ENCODE measurements around the gene LDHB.
"Not testable (repeated sequence)": the region's sequence is repeated elsewhere in the genome, so short reads cannot be mapped to it uniquely, and the experiment has no call there.

LDHB gene

GRCh38 chr12:21677622-21678277 lies 20.1 kb upstream of the LDHB start:
- no peaks in the 10 kb centered on the region for H3K4me1 ChIP-seq (ENCODE audit: control insufficient read depth, low read depth, low read length)
- H3K9me3 ChIP-seq (ENCODE audit: control insufficient read depth, low read depth, low read length), result no peaks in the 10 kb centered on the region
- no peak overlapping the region for H3K9ac ChIP-seq (ENCODE audit: low read length)
- no peaks in the 10 kb centered on the region for H3K36me3 ChIP-seq (ENCODE audit: control insufficient read depth, low read depth, low read length)
- no peaks in the 10 kb centered on the region for H3K27me3 ChIP-seq (ENCODE audit: control insufficient read depth, insufficient read depth, low read length)
- H3K4me3 ChIP-seq (ENCODE audit: low read length), result no peak overlapping the region
- no peak overlapping the region for H3K27ac ChIP-seq (ENCODE audit: low read length)

- H3K27ac ChIP-seq (ENCODE audit: low read length), result no peak overlapping the region
- no peaks in the 10 kb centered on the region for H3K36me3 ChIP-seq (ENCODE audit: control insufficient read depth, low read depth, low read length)
- H3K9ac ChIP-seq (ENCODE audit: low read length), result no peak overlapping the region
- no peaks in the 10 kb centered on the region for H3K9me3 ChIP-seq (ENCODE audit: control insufficient read depth, low read depth, low read length)
- H3K27me3 ChIP-seq (ENCODE audit: control insufficient read depth, insufficient read depth, low read length), result no peaks in the 10 kb centered on the region
- H3K4me3 ChIP-seq (ENCODE audit: low read length), result no peak overlapping the region
- no peaks in the 10 kb centered on the region for H3K4me1 ChIP-seq (ENCODE audit: control insufficient read depth, low read depth, low read length)
Measured at GRCh38 chr12:21677204-21677603, 19.6 kb upstream of the LDHB start.

- Histone ChIP-seq H3K9ac (ENCODE audit: low read length) (no peak overlapping the region), H3K9me3 (ENCODE audit: control insufficient read depth, low read depth, low read length) (no peaks in the 10 kb centered on the region), H3K36me3 (ENCODE audit: control insufficient read depth, low read depth, low read length) (no peaks in the 10 kb centered on the region), H3K4me1 (ENCODE audit: control insufficient read depth, low read depth, low read length) (no peaks in the 10 kb centered on the region), H3K27me3 (ENCODE audit: control insufficient read depth, insufficient read depth, low read length) (no peaks in the 10 kb centered on the region), H3K27ac (ENCODE audit: low read length) (no peak overlapping the region), H3K4me3 (ENCODE audit: low read length) (no peak overlapping the region)
Measured at GRCh38 chr12:21676776-21677175, 19.1 kb upstream of the LDHB start.

- H3K4me1 ChIP-seq (ENCODE audit: control insufficient read depth, low read depth, low read length), result no peaks in the 10 kb centered on the region
- no peaks in the 10 kb centered on the region for H3K9me3 ChIP-seq (ENCODE audit: control insufficient read depth, low read depth, low read length)
- H3K27me3 ChIP-seq (ENCODE audit: control insufficient read depth, insufficient read depth, low read length), result no peaks in the 10 kb centered on the region
- H3K9ac ChIP-seq (ENCODE audit: low read length), result no peak overlapping the region
- no peaks in the 10 kb centered on the region for H3K36me3 ChIP-seq (ENCODE audit: control insufficient read depth, low read depth, low read length)
- H3K4me3 ChIP-seq (ENCODE audit: low read length), result no peak overlapping the region
- H3K27ac ChIP-seq (ENCODE audit: low read length), result no peak overlapping the region
Measured at GRCh38 chr12:21675641-21676040, 18.0 kb upstream of the LDHB start.

GRCh38 chr12:21675096-21675495 lies 17.5 kb upstream of the LDHB start:
- Histone ChIP-seq H3K4me1 (ENCODE audit: control insufficient read depth, low read depth, low read length) (no peaks in the 10 kb centered on the region), H3K27ac (ENCODE audit: low read length) (no peak overlapping the region), H3K9ac (ENCODE audit: low read length) (no peak overlapping the region), H3K36me3 (ENCODE audit: control insufficient read depth, low read depth, low read length) (no peaks in the 10 kb centered on the region), H3K4me3 (ENCODE audit: low read length) (no peak overlapping the region), H3K27me3 (ENCODE audit: control insufficient read depth, insufficient read depth, low read length) (no peaks in the 10 kb centered on the region), H3K9me3 (ENCODE audit: control insufficient read depth, low read depth, low read length) (no peaks in the 10 kb centered on the region)

GRCh38 chr12:21673830-21674552 lies 16.3 kb upstream of the LDHB start:
- not testable (repeated sequence) for H3K4me1 ChIP-seq (ENCODE audit: control insufficient read depth, low read depth, low read length); H3K36me3 ChIP-seq (ENCODE audit: control insufficient read depth, low read depth, low read length); H3K9ac ChIP-seq (ENCODE audit: low read length); H3K9me3 ChIP-seq (ENCODE audit: control insufficient read depth, low read depth, low read length); H3K4me3 ChIP-seq (ENCODE audit: low read length); H3K27ac ChIP-seq (ENCODE audit: low read length); H3K27me3 ChIP-seq (ENCODE audit: control insufficient read depth, insufficient read depth, low read length)

- Histone ChIP-seq H3K36me3 (ENCODE audit: control insufficient read depth, low read depth, low read length) (no peaks in the 10 kb centered on the region), H3K27ac (ENCODE audit: low read length) (no peak overlapping the region), H3K9ac (ENCODE audit: low read length) (no peak overlapping the region), H3K9me3 (ENCODE audit: control insufficient read depth, low read depth, low read length) (no peaks in the 10 kb centered on the region), H3K4me1 (ENCODE audit: control insufficient read depth, low read depth, low read length) (no peaks in the 10 kb centered on the region), H3K4me3 (ENCODE audit: low read length) (no peak overlapping the region), H3K27me3 (ENCODE audit: control insufficient read depth, insufficient read depth, low read length) (no peaks in the 10 kb centered on the region)
Measured at GRCh38 chr12:21672146-21672545, 14.5 kb upstream of the LDHB start.

GRCh38 chr12:21666722-21667121 lies 9.1 kb upstream of the LDHB start:
- H3K27ac ChIP-seq (ENCODE audit: low read length), result no peak overlapping the region
- no peaks in the 10 kb centered on the region for H3K27me3 ChIP-seq (ENCODE audit: control insufficient read depth, insufficient read depth, low read length)
- H3K9me3 ChIP-seq (ENCODE audit: control insufficient read depth, low read depth, low read length), result no peaks in the 10 kb centered on the region
- no peaks in the 10 kb centered on the region for H3K4me1 ChIP-seq (ENCODE audit: control insufficient read depth, low read depth, low read length)
- H3K36me3 ChIP-seq (ENCODE audit: control insufficient read depth, low read depth, low read length), result no peaks in the 10 kb centered on the region
- no peak overlapping the region for H3K9ac ChIP-seq (ENCODE audit: low read length)
- H3K4me3 ChIP-seq (ENCODE audit: low read length), result no peak overlapping the region

GRCh38 chr12:21665816-21666215 lies 8.2 kb upstream of the LDHB start:
- no peak overlapping the region for H3K4me3 ChIP-seq (ENCODE audit: low read length)
- no peak overlapping the region for H3K9ac ChIP-seq (ENCODE audit: low read length)
- H3K4me1 ChIP-seq (ENCODE audit: control insufficient read depth, low read depth, low read length), result no peaks in the 10 kb centered on the region
- H3K27ac ChIP-seq (ENCODE audit: low read length), result no peak overlapping the region
- H3K36me3 ChIP-seq (ENCODE audit: control insufficient read depth, low read depth, low read length), result no peaks in the 10 kb centered on the region
- no peaks in the 10 kb centered on the region for H3K27me3 ChIP-seq (ENCODE audit: control insufficient read depth, insufficient read depth, low read length)
- H3K9me3 ChIP-seq (ENCODE audit: control insufficient read depth, low read depth, low read length), result no peaks in the 10 kb centered on the region

- Histone ChIP-seq H3K9me3 (ENCODE audit: control insufficient read depth, low read depth, low read length) (no peaks in the 10 kb centered on the region), H3K27me3 (ENCODE audit: control insufficient read depth, insufficient read depth, low read length) (no peaks in the 10 kb centered on the region), H3K4me1 (ENCODE audit: control insufficient read depth, low read depth, low read length) (no peaks in the 10 kb centered on the region), H3K4me3 (ENCODE audit: low read length) (no peak overlapping the region), H3K27ac (ENCODE audit: low read length) (no peak overlapping the region), H3K36me3 (ENCODE audit: control insufficient read depth, low read depth, low read length) (no peaks in the 10 kb centered on the region), H3K9ac (ENCODE audit: low read length) (no peak overlapping the region)
Measured at GRCh38 chr12:21662122-21662792, 4.6 kb upstream of the LDHB start.

GRCh38 chr12:21661396-21662093 lies 3.9 kb upstream of the LDHB start:
- H3K9ac ChIP-seq (ENCODE audit: low read length); H3K4me1 ChIP-seq (ENCODE audit: control insufficient read depth, low read depth, low read length); H3K4me3 ChIP-seq (ENCODE audit: low read length); H3K27ac ChIP-seq (ENCODE audit: low read length); H3K9me3 ChIP-seq (ENCODE audit: control insufficient read depth, low read depth, low read length); H3K27me3 ChIP-seq (ENCODE audit: control insufficient read depth, insufficient read depth, low read length); H3K36me3 ChIP-seq (ENCODE audit: control insufficient read depth, low read depth, low read length): not testable (repeated sequence)

Measured in iPS-18a (cell line).